Ovary (tissue), 9 donors: Measurements from ENCODE around the gene PPP4R3A. TPM values are rescaled to one million over a fixed set of nuclear protein-coding genes. Genes with fewer than 3 reads are reported as not detected.

Experiments used
- DNase-seq, 5 donors: peaks; one replicate each; pipeline ENCODE4 v3.0.0-alpha.2; 2019 to 2020
- H3K27ac ChIP-seq, 2 donors: fragments of 200-600 bp; one replicate each; pipeline versions ENCODE4 v1.5.1 to v1.8.0; 2019 to 2022
- H3K27me3 ChIP-seq: fragments of 200-600 bp; one replicate; pipeline ENCODE4 v1.8.0; 2022
- H3K36me3 ChIP-seq: fragments of 200-600 bp; sonication (generic); one replicate; pipeline ENCODE4 v1.5.1; 2019
- H3K4me1 ChIP-seq: one replicate; pipeline ENCODE4 v1.8.1; 2013; ENCODE audit warnings: mild to moderate bottlenecking, moderate library complexity; ENCODE audit not compliant: insufficient read depth
- H3K4me3 ChIP-seq: fragments of 200-600 bp; sonication (generic); one replicate; pipeline ENCODE4 v1.5.1; 2017
- H3K9me3 ChIP-seq, 2 donors: fragments of 200-600 bp in 1 of 2; sonication (generic) in 1 of 2; one replicate each; pipeline versions ENCODE4 v1.5.1 to v1.8.1; 2013 to 2019; ENCODE audit warnings: mild to moderate bottlenecking in 1 of 2, moderate library complexity in 1 of 2
- EP300 ChIP-seq: sonication (generic); formaldehyde crosslinking; IDR thresholded peaks from one replicate; pipeline ENCODE4 v1.6.1; 2017; ENCODE audit warnings: antibody characterized with exemption
- POLR2A ChIP-seq: fragments of 450-650 bp; IDR thresholded peaks from one replicate; pipeline ENCODE4 v1.6.1; 2017; ENCODE audit warnings: antibody characterized with exemption, mild to moderate bottlenecking, moderate library complexity
- WGBS, 3 donors: extraction: QIAGEN DNeasy Blood & Tissue Kit in 1 of 3; methylation state at CpG; one replicate each; pipeline versions ENCODE4 v1.1.5 to v1.1.7; 2013 to 2017; 5-methylcytosine and 5-hydroxymethylcytosine counted together
- intact Hi-C, 4 donors: fragments of 100-400 bp; cut with DNase I; formaldehyde crosslinking; loops; one replicate each; pipeline versions ENCODE4 v1.11.0 to v1.15.1; 2022 to 2023
- polyA plus RNA-seq, 2 donors: library from polyadenylated mRNA; stranded (reverse); fragments of 200-250 nt in 1 of 2; fragments of 350-450 nt in 1 of 2; fragmentation: Illumina TruSeq in 1 of 2; extraction: RNeasy Lipid Tissue Mini Kit (QIAGEN cat#74804) in 1 of 2; gene quantifications; one replicate each; pipeline ENCODE4 v1.2.3, GENCODE V29; 2013 to 2014
- total RNA-seq, 7 donors: library from RNA; depleted of rRNA in 2 of 7; stranded (reverse); fragments of >200 nt in 2 of 7; fragmentation: NEBNext Ultra II Directional in 3 of 7; extraction: Animal tissue kit (Norgen Biotek cat#: 25700) in 3 of 7; gene quantifications; one replicate each; pipeline versions ENCODE4 v1.1.0 to v1.2.4, GENCODE V29; 2016 to 2023
- TF ChIP-seq, protein P1 (sequence below), 3 donors: fragments of 450-650 bp in 2 of 3; fragments of 200-600 bp in 1 of 3; IDR thresholded peaks; one replicate each; pipeline versions ENCODE4 v1.5.1 to v1.8.0; 2016 to 2022; ENCODE audit warnings: antibody characterized with exemption in 3 of 3, mild to moderate bottlenecking in 1 of 3
- donor health status: DM: no; HTN: no; CAD: no; lungs with moderate emphysema.
- donor health status: DM: no; HTN: no; CAD: no.
- donor health status: Bipolar disorder and iron deficiency.
- donor health status: DM: yes; HTN: yes; CAD: no.
- donor health status: DM: no; HTN: no; CAD: no.
- donor health status: DM: yes; HTN: yes; CAD: no.

Gene PPP4R3A
- total and polyA plus RNA-seq, 9 donors, result 50.0 to 86.3 (median 65.1) TPM

GRCh38 chr14:91477388-91477787 lies 32.7 kb downstream of the PPP4R3A start:
- TF ChIP-seq, protein P1, sequence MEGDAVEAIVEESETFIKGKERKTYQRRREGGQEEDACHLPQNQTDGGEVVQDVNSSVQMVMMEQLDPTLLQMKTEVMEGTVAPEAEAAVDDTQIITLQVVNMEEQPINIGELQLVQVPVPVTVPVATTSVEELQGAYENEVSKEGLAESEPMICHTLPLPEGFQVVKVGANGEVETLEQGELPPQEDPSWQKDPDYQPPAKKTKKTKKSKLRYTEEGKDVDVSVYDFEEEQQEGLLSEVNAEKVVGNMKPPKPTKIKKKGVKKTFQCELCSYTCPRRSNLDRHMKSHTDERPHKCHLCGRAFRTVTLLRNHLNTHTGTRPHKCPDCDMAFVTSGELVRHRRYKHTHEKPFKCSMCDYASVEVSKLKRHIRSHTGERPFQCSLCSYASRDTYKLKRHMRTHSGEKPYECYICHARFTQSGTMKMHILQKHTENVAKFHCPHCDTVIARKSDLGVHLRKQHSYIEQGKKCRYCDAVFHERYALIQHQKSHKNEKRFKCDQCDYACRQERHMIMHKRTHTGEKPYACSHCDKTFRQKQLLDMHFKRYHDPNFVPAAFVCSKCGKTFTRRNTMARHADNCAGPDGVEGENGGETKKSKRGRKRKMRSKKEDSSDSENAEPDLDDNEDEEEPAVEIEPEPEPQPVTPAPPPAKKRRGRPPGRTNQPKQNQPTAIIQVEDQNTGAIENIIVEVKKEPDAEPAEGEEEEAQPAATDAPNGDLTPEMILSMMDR (IDR thresholded peaks at IDR 0.05), result no peak
- no peak for TF ChIP-seq EP300
- no peak for TF ChIP-seq POLR2A
- Histone ChIP-seq H3K4me3 (no peak overlapping the region), H3K4me1 (peaks cover 5% of the 10 kb centered on the region), H3K27me3 (no peaks in the 10 kb centered on the region), H3K36me3 (no peaks in the 10 kb centered on the region), H3K27ac (no peak overlapping the region), H3K9me3 (no peaks in the 10 kb centered on the region)
- intact Hi-C loops, result no loop called here
- 94 to 97% (median 95%) methylated on average over 3 of the region's 3 CpGs for WGBS, 3 donors
- DNase-seq, result no peak

- WGBS, 3 donors, result 91 to 93% (median 92%) methylated on average over 2 of the region's 2 CpGs
- Histone ChIP-seq H3K27me3 (no peaks in the 10 kb centered on the region), H3K27ac (no peak overlapping the region), H3K4me3 (no peak overlapping the region), H3K36me3 (no peaks in the 10 kb centered on the region), H3K4me1 (peaks cover 2% of the 10 kb centered on the region), H3K9me3 (no peaks in the 10 kb centered on the region)
- no peak for DNase-seq
- TF ChIP-seq EP300, result no peak
- no peak for TF ChIP-seq POLR2A
- TF ChIP-seq, protein P1 (IDR thresholded peaks at IDR 0.05), result no peak
- intact Hi-C loops, result no loop called here
Measured at GRCh38 chr14:91473046-91473445, 37.1 kb downstream of the PPP4R3A start.

GRCh38 chr14:91470216-91470615 lies 39.9 kb downstream of the PPP4R3A start:
- intact Hi-C loops, result no loop called here
- DNase-seq, result no peak
- TF ChIP-seq EP300 (no peak), POLR2A (no peak)
- TF ChIP-seq, protein P1 (IDR thresholded peaks at IDR 0.05), result no peak
- Histone ChIP-seq H3K27me3 (no peaks in the 10 kb centered on the region), H3K36me3 (no peaks in the 10 kb centered on the region), H3K27ac (no peak overlapping the region), H3K4me3 (no peak overlapping the region), H3K9me3 (no peaks in the 10 kb centered on the region), H3K4me1 (no peaks in the 10 kb centered on the region)
- WGBS, 3 donors, result 76 to 81% (median 80%) methylated on average over 2 of the region's 2 CpGs

DNA sequence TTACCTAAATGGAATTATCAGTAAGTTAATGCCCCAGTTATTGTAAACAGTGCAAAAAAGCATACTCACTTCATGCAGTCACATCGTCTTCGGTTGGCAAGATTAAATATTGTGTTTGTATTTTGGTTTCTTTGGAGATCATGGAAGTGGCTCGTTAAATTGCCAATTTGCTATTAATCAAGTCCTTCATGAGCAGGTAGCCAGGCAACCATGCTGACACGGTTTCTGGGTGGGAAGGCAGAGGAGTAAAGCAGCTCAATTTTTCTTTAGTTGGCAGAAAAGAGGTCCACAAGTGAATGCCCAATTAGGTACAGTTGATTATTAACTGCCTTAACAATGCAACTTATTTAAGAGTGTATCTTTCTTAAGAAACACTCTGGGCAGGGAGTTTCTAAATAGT lies 43.9 kb downstream of the PPP4R3A start:
- Histone ChIP-seq H3K4me3 (no peak overlapping the region), H3K27me3 (no peaks in the 10 kb centered on the region), H3K4me1 (no peaks in the 10 kb centered on the region), H3K27ac (no peak overlapping the region), H3K9me3 (no peaks in the 10 kb centered on the region), H3K36me3 (no peaks in the 10 kb centered on the region)
- WGBS, 3 donors, result 17 to 26% (median 17%) methylated on average over 4 of the region's 4 CpGs
- TF ChIP-seq, protein P1 (IDR thresholded peaks at IDR 0.05), result no peak
- no peak for TF ChIP-seq EP300
- no peak for TF ChIP-seq POLR2A
- intact Hi-C loops, result no loop called here
- DNase-seq, result no peak
